ENCODE results near the gene LRRC8D.

The LRRC8D gene

DNA sequence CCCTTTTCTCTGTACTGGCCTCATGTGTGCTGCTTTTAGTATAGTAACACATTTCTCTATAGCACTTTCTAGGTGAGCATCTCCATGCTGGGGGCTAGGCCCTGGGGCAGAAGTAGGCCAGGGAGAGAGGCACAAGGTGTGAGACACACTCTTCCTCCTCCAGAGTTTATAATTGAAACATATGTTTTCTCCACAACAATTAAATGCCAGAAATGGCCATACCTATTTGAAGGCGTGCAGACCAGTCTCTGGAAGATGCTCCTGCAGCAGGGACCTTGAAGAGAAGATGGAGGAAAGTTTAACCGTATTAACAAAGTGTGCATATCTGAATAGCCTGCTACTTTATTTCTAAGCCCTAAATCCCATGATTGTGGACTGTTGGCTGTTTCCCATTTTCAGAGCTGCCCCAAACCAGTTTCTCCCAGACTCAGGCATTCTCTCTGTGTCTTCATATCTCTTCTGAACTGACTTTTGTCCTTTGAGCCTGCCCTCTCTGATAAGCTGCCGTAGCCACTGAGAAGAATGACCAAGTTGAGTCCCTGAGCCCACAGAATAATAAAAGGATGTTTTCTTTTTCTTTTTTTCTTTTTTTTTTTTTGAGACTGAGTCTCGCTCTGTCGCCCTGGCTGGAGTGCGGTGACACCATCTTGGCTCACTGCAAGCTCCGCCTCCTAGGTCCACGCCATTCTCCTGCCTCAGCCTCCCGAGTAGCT is 81.3 kb downstream of the LRRC8D start:
- DNase-seq (ENCODE audit: low read depth), result no peak
- TF ChIP-seq, protein P1, sequence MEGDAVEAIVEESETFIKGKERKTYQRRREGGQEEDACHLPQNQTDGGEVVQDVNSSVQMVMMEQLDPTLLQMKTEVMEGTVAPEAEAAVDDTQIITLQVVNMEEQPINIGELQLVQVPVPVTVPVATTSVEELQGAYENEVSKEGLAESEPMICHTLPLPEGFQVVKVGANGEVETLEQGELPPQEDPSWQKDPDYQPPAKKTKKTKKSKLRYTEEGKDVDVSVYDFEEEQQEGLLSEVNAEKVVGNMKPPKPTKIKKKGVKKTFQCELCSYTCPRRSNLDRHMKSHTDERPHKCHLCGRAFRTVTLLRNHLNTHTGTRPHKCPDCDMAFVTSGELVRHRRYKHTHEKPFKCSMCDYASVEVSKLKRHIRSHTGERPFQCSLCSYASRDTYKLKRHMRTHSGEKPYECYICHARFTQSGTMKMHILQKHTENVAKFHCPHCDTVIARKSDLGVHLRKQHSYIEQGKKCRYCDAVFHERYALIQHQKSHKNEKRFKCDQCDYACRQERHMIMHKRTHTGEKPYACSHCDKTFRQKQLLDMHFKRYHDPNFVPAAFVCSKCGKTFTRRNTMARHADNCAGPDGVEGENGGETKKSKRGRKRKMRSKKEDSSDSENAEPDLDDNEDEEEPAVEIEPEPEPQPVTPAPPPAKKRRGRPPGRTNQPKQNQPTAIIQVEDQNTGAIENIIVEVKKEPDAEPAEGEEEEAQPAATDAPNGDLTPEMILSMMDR (IDR thresholded peaks at IDR 0.05; ENCODE audit: insufficient read depth, low read depth, low read length, missing control alignments), result no peak
- H3K4me3 ChIP-seq (ENCODE audit: low read depth, low read length), result no peak overlapping the region

- H3K4me3 ChIP-seq (ENCODE audit: low read depth, low read length), result no peak overlapping the region
- TF ChIP-seq, protein P1 (IDR thresholded peaks at IDR 0.05; ENCODE audit: insufficient read depth, low read depth, low read length, missing control alignments), result no peak
- no peak for DNase-seq (ENCODE audit: low read depth)
Measured at GRCh38 chr1:89903550-89903949, 82.7 kb downstream of the LRRC8D start.

GRCh38 chr1:89904219-89904980 is 83.6 kb downstream of the LRRC8D start:
- DNase-seq (ENCODE audit: low read depth), result no peak
- TF ChIP-seq, protein P1 (IDR thresholded peaks at IDR 0.05; ENCODE audit: insufficient read depth, low read depth, low read length, missing control alignments), result no peak
- H3K4me3 ChIP-seq (ENCODE audit: low read depth, low read length), result no peak overlapping the region

GRCh38 chr1:89905395-89906058 is 84.7 kb downstream of the LRRC8D start:
- TF ChIP-seq, protein P1 (IDR thresholded peaks at IDR 0.05; ENCODE audit: insufficient read depth, low read depth, low read length, missing control alignments), result no peak
- H3K4me3 ChIP-seq (ENCODE audit: low read depth, low read length), result no peak overlapping the region
- DNase-seq (ENCODE audit: low read depth), result no peak

- TF ChIP-seq, protein P1 (IDR thresholded peaks at IDR 0.05; ENCODE audit: insufficient read depth, low read depth, low read length, missing control alignments), result no peak
- no peak for DNase-seq (ENCODE audit: low read depth)
- H3K4me3 ChIP-seq (ENCODE audit: low read depth, low read length), result no peak overlapping the region
Measured at GRCh38 chr1:89906088-89906487, 85.3 kb downstream of the LRRC8D start.

GRCh38 chr1:89907727-89908212 is 86.9 kb downstream of the LRRC8D start:
- DNase-seq (ENCODE audit: low read depth), result no peak
- no peak overlapping the region for H3K4me3 ChIP-seq (ENCODE audit: low read depth, low read length)
- TF ChIP-seq, protein P1 (IDR thresholded peaks at IDR 0.05; ENCODE audit: insufficient read depth, low read depth, low read length, missing control alignments), result no peak
